Urothelium cell line (cell line): ENCODE data around the gene ERICH4.
A peak's percentile ranks its signal among the peaks of the same experiment; 100 is the strongest.
"Not testable (repeated sequence)": the region's sequence is repeated elsewhere in the genome, so short reads cannot be mapped to it uniquely, and the experiment has no call there.

Experiments used
- DNase-seq: peaks from one replicate; pipeline ENCODE4 v3.0.0; 2011; ENCODE audit warnings: low spot score, mixed read lengths
- FAIRE-seq: peaks from 2 replicates; lab custom pipeline; 2011; peaks lifted over from hg19 to GRCh38; lab: Jason Lieb, UNC

Gene ERICH4, protein sequence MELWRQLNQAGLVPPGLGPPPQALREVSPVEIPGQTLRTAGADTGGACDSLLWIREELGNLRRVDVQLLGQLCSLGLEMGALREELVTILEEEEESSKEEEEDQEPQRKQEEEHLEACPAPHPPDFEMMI

DNA sequence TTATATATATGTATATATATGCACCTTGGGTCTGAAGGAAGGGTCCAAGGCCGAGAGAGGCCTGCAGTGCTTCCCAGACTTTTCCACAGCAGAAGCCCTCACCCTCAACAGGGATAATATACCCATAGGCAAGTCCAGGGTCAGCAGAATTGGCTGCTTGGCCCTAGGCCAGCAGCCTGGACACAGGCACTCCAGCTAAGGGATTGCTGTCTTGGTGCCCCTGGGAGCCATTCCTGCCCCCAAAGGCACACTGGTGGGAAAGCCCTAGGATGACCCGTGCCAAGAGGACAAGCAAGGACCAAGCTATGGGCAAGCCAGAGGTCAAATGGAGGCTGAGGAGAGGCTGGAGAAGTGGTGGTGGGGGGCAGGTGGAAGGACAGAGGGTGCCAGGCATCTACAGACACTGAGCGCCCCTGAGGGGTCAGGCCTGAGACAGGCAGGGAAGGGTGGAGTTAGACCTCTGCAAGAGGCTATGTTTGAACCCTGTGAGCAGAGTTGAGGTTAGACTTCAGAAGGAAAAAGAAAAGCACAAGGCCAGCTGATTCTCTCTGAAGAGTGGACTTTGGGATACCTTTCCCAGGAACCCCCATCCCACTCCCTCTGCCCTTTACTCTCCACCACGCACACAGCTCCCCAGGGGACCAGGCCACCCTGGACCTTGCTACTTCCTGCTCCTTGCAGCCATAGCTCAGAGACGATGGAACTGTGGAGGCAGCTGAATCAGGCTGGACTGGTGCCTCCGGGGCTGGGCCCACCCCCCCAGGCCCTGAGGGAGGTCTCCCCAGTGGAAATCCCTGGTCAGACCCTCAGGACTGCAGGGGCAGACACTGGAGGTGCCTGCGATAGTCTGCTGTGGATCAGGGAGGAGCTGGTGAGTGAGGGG lies at the start of gene ERICH4:
Gene ERICH4 (plus strand): TSS at position 684 of the 883 bp plus-strand sequence. CDS start 14 bp downstream, at position 698.
- FAIRE-seq (no peak), DNase-seq (no peak)

DNA sequence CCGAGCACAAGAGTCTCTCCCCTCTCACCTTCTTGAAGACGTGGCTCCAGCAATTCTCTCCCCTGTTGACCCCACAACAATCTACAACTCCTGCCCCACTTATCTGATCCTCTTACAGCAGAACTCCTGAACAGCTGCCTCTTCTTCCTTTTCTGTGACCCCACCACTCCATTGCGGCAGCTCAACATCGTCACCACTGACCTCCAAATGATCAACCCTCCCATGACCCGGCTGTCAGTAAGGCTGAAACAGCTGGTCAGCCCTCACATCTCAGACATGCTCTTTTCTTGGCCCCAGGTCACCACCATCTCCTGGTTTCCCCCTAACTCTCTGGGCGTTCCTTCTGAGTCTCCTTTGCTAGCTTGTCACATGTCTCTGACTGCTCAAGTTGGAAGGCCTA lies 47.6 kb upstream of the ERICH4 start:
- DNase-seq: no peak
- FAIRE-seq: no peak

DNA sequence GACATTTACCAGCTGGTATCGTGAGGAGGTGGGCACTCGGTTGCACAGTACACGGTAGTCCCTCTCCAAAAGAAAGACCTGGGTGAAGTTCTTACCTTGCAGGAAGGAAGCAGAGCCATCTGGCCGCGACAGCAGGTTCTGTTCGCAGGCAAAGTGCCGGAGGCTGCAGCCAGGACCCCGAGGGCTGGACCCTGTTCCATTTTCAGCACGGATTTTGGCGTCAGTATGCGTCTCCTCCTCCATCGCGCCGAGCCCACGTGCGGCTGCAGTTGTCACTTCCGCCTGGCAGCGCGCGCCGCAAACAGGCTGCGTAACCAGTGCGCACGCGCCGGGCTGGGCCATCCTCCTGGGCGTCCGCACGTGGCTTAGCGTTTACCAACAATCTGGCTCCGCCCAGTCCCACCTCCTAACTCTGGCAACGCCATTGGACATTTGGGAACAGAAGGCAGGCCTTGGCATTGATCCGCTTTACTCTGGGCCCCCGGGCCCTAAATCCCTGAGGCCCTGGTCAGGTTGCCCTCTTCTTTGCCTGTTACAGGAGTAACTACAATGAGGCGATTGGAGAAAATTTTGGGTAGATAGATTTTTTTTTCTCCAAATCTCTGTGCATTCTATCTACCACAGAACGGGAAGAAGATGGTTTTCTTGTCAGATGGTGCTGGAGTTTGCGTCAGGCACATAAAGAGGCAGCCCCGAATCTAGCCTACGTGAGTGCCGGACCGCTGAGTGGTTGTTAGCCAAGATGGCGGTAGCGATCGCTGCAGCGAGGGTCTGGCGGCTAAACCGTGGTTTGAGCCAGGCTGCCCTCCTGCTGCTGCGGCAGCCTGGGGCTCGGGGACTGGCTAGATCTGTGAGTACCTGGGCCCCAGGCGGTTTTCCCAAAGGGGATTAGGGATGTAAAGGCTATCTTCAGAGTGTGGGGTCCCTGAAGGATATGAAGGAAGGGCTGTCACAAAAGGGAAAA lies 45.6 kb upstream of the ERICH4 start, which contains the start of the genes BCKDHA and EXOSC5:
Gene BCKDHA (plus strand): TSS at position 733 of the 964 bp plus-strand sequence. CDS start 10 bp downstream, at position 743.
Gene EXOSC5 (minus strand): TSS at position 274 of the 964 bp plus-strand sequence. CDS start 31 bp downstream, at position 243.
- peak; percentile 79 for FAIRE-seq
- DNase-seq: peak; percentile 99

DNA sequence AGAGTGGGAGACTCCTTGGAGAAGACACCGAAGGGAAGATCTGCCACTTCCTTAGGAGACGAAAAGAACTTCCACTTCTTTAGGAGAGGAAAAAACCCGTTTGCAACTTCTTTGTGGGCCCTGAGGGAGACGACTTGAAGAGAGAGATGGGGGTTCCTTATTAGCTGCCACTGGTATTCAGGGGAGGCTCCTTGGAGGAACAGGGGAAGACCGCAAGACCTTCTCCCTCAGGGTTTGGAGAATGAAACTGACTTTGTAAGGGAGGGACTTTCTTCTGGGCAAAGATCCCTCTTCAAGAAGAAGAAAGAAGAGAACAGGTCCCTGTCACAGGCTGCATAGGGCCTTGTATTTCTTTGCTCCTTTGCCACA lies 44.9 kb upstream of the ERICH4 start:
- DNase-seq (no peak), FAIRE-seq (no peak)

DNA sequence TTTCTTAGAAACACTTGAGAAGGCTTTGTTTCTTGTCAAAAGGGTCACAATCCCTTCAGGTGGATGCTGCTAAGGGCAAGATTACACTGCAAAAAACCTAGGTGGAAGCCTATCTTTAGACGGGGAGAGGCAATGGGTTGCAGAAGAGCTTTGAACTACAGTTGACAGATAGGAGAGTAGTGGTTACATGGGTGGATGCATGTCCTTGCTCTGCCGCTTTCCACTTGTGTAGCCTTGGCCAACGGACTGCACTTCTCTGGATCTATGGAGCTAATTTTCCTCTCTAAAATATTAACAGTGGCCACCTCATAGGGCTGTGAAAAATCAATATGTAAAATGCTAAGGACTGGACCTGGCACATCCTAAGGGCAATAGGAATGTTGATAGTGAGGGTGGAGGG lies 44.4 kb upstream of the ERICH4 start:
- FAIRE-seq (no peak), DNase-seq (no peak)

DNA sequence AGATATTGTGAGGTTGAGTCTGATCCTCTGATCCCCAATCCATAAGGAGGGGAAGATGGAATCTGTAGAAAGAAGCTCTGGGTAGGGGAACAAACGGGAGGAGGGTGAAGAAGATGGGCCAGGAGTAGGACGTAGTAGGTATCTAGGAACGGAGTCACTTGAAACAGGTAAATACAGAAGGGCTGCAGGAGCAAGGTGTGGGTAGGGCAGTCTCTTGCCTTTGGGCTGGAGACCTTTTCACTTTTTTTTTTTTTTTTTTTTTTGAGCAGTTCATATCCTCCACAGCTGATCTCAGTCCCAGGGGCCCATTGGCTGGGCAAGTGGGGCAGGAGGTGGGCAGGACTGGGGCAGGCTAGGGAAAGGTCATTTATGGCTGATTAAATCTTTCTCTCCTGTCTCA lies 43.9 kb upstream of the ERICH4 start:
- DNase-seq (no peak), FAIRE-seq (no peak)

DNA sequence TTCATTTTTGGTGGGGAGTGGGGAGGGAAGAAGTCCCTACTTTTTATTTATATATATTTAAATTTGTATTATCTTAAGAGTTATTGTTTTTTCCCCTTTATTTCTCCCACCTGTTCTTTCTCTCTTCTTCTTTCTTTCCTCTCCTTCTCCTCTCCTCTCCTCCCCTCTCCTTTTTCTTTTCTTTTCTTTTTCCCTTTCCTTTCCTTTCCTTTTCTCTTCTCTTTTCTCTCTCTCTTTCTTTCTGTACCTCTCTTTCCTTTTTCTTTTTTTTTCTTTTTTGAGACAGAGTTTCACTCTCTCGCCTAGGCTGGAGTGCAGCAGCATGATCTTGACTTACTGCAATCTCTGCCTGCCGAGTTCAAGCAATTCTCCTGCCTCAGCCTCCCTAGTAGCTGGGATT lies 43.4 kb upstream of the ERICH4 start:
- DNase-seq: no peak
- no peak for FAIRE-seq

DNA sequence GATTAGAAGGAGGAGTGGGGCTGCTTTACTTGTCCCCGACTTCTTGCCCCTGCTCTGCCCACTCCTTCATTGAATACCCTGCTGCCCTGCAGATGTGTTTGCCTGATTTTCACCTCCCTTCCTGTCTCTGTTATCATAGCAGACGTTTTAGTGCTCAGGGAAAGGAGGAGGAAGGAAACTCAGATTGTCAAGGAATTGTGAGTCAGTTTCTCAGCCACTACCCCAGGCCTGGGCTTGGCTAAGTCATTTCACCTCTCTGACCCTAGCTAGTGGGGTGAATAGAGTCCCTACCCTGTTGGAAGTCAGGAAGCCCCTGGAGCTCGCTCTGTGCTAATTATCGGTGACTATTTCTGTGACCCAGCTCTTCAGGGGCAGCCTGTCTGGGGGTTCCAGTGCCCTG lies 41.5 kb upstream of the ERICH4 start:
- DNase-seq (no peak), FAIRE-seq (no peak)

DNA sequence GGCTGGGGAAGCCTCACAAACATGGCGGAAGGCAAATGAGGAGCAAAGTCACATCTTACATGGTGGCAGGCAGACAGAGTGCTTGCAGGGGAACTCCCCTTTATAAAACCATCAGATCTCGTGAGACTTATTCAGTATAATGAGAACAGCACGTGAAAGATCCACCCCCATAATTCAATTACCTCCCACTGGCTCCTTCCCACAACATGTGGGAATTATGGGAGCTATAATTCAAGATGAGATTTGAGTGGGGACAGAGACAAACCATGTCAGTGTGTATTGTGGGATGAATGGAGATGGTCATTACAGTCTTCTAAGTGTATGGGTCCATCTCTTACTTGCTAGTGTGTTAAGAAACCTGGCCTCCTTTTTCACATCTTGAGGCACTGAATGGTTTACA lies 40.9 kb upstream of the ERICH4 start:
- FAIRE-seq (no peak), DNase-seq (no peak)

DNA sequence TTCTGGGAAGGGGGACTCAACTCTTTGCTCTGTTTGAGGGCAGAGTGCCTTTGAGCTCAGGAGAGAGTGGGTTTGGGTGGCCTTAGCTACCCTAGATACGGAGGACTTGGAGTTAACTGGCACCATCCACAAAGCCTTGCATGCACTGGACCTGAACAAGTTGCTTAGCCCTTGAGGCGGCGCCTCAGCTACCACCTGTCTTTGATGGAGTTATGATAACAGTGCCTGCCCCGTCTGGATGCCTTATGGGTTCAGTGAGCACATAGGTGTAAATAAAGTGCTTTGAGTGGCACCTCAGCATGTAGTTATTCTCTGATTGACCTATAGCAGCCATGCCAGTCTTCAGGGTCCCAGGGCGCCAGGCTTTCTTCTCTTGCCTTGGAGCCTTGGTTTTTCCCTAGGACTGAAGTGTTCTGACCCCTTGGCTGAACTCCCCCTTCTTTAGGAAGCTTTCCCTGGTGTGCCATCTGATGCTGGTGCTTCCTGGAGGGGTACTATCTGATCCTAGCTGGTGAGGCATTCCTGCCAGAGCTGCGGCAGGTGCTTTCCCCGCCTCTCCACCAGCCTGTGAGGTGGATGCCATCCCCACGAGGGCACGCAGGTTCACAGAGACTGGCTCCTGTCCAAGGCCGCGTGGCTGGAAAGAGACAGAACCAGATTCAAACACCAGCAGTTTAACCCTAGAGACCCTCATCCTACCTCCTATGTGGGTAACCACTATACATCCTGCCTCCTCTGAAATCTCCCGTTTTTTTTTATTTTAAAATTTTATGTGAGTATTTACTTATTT lies 39.6 kb upstream of the ERICH4 start:
- FAIRE-seq: no peak
- DNase-seq: no peak

DNA sequence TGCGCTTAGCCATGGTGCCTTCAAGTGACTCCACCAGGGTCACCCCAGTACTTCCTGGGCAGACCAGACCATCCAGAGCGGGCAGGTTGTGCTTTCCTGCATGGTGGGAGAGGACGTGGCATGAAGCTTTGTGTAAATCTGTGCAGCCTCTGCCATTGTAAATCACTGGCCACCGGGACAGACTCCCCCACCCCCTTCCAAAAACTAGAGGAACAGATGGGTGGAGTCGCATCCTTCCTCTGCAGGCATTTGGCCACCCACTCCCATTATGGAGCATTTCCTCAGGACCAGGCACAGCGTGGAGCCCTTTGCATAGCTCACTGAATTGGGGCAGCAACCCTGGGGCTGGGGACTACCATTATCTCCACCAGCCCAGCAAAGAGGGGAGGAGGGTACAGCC lies 37.2 kb upstream of the ERICH4 start:
- DNase-seq: no peak
- no peak for FAIRE-seq

DNA sequence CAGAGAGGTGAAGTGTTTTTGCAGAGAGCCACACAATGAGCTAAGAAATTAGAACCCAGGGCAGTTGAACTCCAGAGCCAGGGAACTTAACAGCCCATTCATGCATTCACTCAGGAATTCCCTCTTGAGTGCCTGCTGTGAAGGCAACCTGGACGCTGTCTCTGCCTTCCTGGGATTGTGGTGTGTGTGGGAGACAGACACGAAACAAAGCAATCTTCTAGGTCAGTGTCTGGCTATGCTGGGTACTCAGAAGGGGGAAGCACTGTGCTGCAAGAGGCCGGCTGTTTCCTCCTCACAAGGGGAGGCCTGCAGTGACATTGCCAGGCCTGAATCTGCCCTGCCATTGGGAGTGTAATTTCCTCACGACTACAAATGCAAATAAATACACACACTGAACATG lies 35.7 kb upstream of the ERICH4 start:
- FAIRE-seq: no peak
- no peak for DNase-seq

DNA sequence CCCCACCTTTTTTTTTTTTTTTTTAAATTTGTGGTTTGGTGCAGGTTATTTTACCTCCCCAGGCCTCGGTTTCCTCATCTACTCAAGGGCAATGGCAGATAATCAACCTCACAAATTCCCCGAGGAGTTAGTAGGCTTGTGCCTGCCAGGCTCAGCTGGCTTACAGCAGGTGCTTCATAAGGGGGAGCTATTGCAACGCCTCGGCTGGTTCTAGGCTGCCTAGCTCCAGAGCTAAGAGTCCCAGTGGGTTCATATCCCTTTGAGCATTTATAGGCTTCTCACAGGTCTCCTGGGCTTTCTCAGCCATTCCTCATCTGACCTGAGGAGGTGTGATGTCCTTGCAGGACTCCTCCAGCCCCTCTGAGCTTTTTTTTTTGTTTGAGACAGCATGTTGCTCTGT lies 34.7 kb upstream of the ERICH4 start:
- no peak for FAIRE-seq
- DNase-seq: no peak

DNA sequence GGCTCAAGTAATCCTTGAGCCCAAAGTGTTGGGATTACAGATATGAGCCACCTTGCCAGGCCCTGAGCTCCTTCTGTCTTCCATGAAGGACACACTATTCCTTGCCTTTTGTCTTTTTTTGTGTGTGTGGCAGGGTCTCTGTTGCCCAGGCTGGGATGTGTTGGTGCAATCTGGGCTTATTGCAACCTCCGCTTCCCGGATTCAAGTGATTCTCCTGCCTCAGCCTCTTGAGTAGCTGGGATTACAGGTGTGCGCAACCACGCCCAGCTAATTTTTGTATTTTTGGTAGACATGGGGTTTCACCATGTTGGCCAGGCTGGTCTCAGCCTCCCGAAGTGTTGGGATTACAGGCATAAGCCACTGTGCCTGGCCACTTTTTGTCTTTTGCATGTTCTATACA lies 34.1 kb upstream of the ERICH4 start:
- FAIRE-seq: not testable (repeated sequence)

DNA sequence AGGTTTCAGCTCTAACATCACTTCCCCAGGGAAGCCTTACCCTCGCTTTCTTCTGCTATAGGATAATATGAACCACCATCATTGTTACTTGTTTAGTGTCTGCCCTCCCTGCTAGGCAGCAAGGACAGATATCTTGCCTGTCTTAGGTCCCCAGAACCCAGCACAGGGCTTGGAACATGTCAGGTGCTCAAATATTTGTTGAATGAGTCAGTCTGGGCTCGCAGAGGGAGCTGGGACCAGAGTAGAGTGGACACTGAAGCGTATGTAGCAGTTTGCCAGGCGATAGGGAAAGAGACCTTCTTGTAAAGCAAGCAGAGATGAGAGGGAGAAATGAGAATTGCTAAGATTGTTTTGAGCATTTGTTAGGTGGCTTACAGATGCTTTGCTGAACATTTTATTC lies 33.7 kb upstream of the ERICH4 start:
- DNase-seq (peak; percentile 86), FAIRE-seq (no peak)

More for the DNA sequence above, 34.1 kb upstream of the ERICH4 start:
- DNase-seq: not testable (repeated sequence)

DNA sequence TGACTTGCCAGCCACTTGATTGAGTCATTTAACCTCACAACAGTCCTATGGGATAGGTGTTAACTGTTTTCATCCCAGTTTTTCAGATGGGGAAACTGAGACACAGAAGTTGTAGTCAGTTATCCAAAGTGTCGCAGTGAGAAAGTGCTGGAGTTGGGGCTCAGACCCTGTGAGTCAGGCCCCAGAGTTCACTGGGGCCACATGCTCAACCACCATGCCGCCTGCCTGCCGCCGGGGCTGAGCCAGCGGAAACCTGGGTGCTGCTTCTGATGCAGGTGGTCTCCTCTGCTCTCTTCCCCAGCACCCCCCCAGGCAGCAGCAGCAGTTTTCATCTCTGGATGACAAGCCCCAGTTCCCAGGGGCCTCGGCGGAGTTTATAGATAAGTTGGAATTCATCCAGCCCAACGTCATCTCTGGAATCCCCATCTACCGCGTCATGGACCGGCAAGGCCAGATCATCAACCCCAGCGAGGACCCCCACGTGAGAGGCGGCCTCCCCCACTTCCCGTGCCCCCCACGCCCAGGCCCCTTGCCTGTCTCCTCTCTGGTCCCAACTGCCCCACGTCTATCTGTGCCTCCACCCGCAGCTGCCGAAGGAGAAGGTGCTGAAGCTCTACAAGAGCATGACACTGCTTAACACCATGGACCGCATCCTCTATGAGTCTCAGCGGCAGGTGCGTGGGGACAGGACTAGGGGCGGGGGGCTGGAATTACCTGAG lies 32.5 kb upstream of the ERICH4 start:
- FAIRE-seq: no peak
- no peak for DNase-seq

DNA sequence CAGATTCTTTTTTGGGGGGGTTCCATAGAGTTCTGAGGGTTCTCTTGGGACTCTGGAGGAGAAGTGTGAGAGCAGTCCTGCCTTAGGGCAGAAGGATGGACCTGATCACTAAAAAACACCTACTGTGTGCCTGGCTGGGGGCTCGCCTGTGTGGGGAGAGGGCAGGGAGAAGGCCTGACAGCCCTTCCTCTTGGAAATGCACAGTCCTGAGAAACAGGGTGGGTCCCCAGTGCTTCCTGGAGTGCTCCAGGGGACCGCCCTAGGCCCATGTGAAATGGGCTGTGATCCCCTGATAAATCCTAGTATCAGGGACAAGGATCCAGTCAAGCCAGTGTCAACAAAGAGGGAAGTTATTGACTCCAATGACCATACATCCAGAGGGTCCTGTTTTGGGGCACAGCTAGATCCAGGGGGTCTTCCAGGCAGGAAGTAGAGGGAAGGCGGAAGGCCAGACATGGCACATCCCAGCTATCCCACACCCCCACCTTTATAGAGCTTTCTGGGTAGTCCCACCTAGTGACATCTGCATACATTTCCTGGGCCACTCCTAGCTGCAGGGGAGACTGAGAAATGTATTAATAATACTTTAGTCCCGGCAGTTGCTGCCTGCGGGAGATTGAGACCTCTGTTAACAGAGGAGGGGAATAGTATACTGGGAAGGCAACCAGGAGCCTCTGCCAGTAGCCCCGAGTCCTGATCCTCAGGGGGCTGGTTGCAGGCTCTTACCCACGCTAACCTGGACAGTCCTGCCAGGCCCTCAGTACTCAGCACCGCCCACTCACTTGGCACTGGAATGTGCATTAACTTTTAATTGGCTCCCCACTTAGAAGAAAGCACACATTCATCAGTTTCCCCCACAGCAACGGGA lies 31.6 kb upstream of the ERICH4 start:
- DNase-seq (no peak), FAIRE-seq (no peak)

DNA sequence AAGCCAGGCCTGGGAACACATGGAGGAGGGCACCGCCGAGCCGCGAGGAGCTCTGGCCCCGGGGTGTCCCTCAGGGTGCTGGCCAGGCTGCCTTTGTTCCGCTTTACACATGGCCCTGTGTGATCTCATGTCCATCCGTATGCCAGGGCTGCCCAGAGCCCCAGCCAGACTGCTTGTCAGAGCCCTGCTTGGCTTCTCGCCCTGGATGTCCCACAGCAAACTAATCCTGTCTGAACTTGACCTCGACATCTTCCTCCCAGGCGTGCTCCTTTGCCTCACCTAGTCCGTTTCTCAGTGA lies 31.0 kb upstream of the ERICH4 start:
- DNase-seq: no peak
- FAIRE-seq: no peak

DNA sequence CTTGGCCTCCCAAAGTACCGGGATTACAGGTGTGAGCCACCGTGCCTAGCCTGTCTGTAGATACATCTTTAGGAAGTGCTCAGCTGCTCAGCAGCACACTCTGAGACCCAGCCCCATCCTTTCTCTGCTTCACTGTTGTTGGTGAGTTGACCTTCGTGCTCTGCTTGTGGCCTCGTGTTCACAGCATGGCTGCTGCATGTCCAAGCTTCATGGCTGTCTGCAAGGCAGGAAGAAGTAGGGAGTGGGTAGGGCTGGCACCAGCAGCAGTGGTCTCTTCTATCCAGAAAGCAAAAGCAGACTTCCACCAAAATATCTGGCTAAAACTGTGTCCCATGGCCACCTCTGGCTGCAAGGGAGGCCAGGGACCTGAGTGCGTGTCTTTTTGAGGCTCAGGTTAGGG lies 30.0 kb upstream of the ERICH4 start:
- FAIRE-seq: no peak

More for the DNA sequence above, 30.0 kb upstream of the ERICH4 start:
- no peak for DNase-seq
